HepG2 (cell line): ENCODE results near the gene TMEM214. TPM values are rescaled to one million over a fixed set of nuclear protein-coding genes. Genes with fewer than 3 reads are reported as not detected.

ENCODE experiments used
- EEA1 ChIP-seq: sonication (generic); formaldehyde crosslinking; IDR thresholded peaks from 2 replicates; pipeline ENCODE4 v1.5.1; 2020; ENCODE audit warnings: mild to moderate bottlenecking, missing genetic modification reagents, borderline replicate concordance
- ELF3 ChIP-seq: IDR thresholded peaks from 2 replicates; pipeline ENCODE4 v1.6.1; 2016; ENCODE audit warnings: missing genetic modification reagents, missing compliant biosample characterization
- FOSL1 ChIP-seq: sonication (generic); formaldehyde crosslinking; IDR thresholded peaks from 2 replicates; pipeline ENCODE4 v1.9.0; 2021; ENCODE audit warnings: missing genetic modification reagents, borderline replicate concordance
- FOXA1 ChIP-seq, 2 experiments: fragments of 450-650 bp in 1 of 2; sonication (generic) in 1 of 2; formaldehyde crosslinking in 1 of 2; IDR thresholded peaks; 2 replicates each; pipeline versions ENCODE4 v1.4.0 to v1.6.1; 2016 to 2020; ENCODE audit warnings: missing genetic modification reagents in 1 of 2
- GFI1 ChIP-seq: sonication (generic); formaldehyde crosslinking; IDR thresholded peaks from 2 replicates; pipeline ENCODE4 v1.5.0; 2020; ENCODE audit warnings: missing genetic modification reagents, mild to moderate bottlenecking, borderline replicate concordance
- HMG20A ChIP-seq: IDR thresholded peaks from 2 replicates; pipeline ENCODE4 v1.6.1; 2016; ENCODE audit warnings: borderline replicate concordance
- IRF2 ChIP-seq: IDR thresholded peaks from 2 replicates; pipeline ENCODE4 v1.6.1; 2018; ENCODE audit warnings: missing genetic modification reagents, missing compliant biosample characterization
- KAT8 ChIP-seq: IDR thresholded peaks from 2 replicates; pipeline ENCODE4 v1.6.1; 2016; ENCODE audit warnings: missing genetic modification reagents, missing compliant biosample characterization
- PATZ1 ChIP-seq: sonication (generic); formaldehyde crosslinking; IDR thresholded peaks from 2 replicates; pipeline ENCODE4 v1.4.0; 2020; ENCODE audit warnings: missing genetic modification reagents
- RAD21 ChIP-seq: fragments of 450-650 bp; formaldehyde crosslinking; IDR thresholded peaks from 2 replicates; pipeline ENCODE4 v1.5.0; 2020; ENCODE audit warnings: mild to moderate bottlenecking
- RARG ChIP-seq: sonication (generic); formaldehyde crosslinking; IDR thresholded peaks from 2 replicates; pipeline ENCODE4 v1.4.0; 2020; ENCODE audit warnings: low read depth, mild to moderate bottlenecking, missing genetic modification reagents
- SIX4 ChIP-seq: sonication (generic); formaldehyde crosslinking; IDR thresholded peaks from 2 replicates; pipeline ENCODE4 v1.4.0; 2020; ENCODE audit warnings: missing genetic modification reagents
- SMAD9 ChIP-seq: sonication (generic); formaldehyde crosslinking; IDR thresholded peaks from 2 replicates; pipeline ENCODE4 v1.5.1; 2020; ENCODE audit warnings: mild to moderate bottlenecking, missing genetic modification reagents
- SMYD3 ChIP-seq: sonication (generic); formaldehyde crosslinking; IDR thresholded peaks from 2 replicates; pipeline ENCODE4 v1.8.1; 2023; ENCODE audit warnings: mild to moderate bottlenecking, missing genetic modification reagents
- ZBTB1 ChIP-seq: sonication (generic); formaldehyde crosslinking; IDR thresholded peaks from 2 replicates; pipeline ENCODE4 v1.4.0; 2020; ENCODE audit warnings: missing genetic modification reagents, borderline replicate concordance
- ZFP1 ChIP-seq: IDR thresholded peaks from 2 replicates; pipeline ENCODE4 v1.6.1; 2016
- ZFP62 ChIP-seq: sonication (generic); formaldehyde crosslinking; IDR thresholded peaks from 2 replicates; pipeline ENCODE4 v1.4.0; 2020; ENCODE audit warnings: missing genetic modification reagents
- ZNF615 ChIP-seq: sonication (generic); formaldehyde crosslinking; IDR thresholded peaks from 2 replicates; pipeline ENCODE4 v1.5.0; 2020; ENCODE audit warnings: mild to moderate bottlenecking, missing genetic modification reagents, borderline replicate concordance
- ZNF891 ChIP-seq: sonication (generic); formaldehyde crosslinking; IDR thresholded peaks from 2 replicates; pipeline ENCODE4 v1.5.0; 2020; ENCODE audit warnings: mild to moderate bottlenecking, missing genetic modification reagents
- polyA plus RNA-seq, 8 experiments: library from polyadenylated mRNA; depleted of rRNA in 3 of 8; stranded (reverse) in 7 of 8; unstranded in 1 of 8; fragments of >200 nt; fragmentation: Illumina TruSeq in 4 of 8; extraction: Trizol in 4 of 8; gene quantifications; 2 replicates each; pipeline versions ENCODE4 v1.2.1 to v1.2.3, GENCODE V29; 2011 to 2016; ENCODE audit warnings: low read depth in 4 of 8, missing spikeins in 1 of 8, mixed read lengths in 1 of 8; ENCODE audit not compliant: insufficient read depth in 1 of 8
- total RNA-seq, 5 experiments: library from RNA; depleted of rRNA; stranded (reverse); fragments of >200 nt; fragmentation: Illumina TruSeq; extraction: Trizol; gene quantifications; 2 replicates each; pipeline ENCODE4 v1.2.3, GENCODE V29; 2016; ENCODE audit warnings: low read depth in 1 of 5
- TF ChIP-seq, protein P1 (sequence below): sonication (generic); formaldehyde crosslinking; IDR thresholded peaks from 2 replicates; pipeline ENCODE4 v1.4.0; 2020; ENCODE audit warnings: missing genetic modification reagents
- TF ChIP-seq, protein P2 (sequence below): sonication (generic); formaldehyde crosslinking; IDR thresholded peaks from 2 replicates; pipeline ENCODE4 v1.5.0; 2020; ENCODE audit warnings: missing genetic modification reagents
- TF ChIP-seq, protein P3 (sequence below): IDR thresholded peaks from 2 replicates; pipeline ENCODE4 v1.6.1; 2018; ENCODE audit warnings: missing genetic modification reagents

Gene TMEM214
- total and polyA plus RNA-seq, 2 of the 13 experiments (the other 11 are each of a cell fraction or from before 2014, with no cell fraction given): 58.3 to 132 TPM

GRCh38 chr2:27050281-27050995 lies 17.7 kb downstream of the TMEM214 start (continued):
- TF ChIP-seq, protein P1, sequence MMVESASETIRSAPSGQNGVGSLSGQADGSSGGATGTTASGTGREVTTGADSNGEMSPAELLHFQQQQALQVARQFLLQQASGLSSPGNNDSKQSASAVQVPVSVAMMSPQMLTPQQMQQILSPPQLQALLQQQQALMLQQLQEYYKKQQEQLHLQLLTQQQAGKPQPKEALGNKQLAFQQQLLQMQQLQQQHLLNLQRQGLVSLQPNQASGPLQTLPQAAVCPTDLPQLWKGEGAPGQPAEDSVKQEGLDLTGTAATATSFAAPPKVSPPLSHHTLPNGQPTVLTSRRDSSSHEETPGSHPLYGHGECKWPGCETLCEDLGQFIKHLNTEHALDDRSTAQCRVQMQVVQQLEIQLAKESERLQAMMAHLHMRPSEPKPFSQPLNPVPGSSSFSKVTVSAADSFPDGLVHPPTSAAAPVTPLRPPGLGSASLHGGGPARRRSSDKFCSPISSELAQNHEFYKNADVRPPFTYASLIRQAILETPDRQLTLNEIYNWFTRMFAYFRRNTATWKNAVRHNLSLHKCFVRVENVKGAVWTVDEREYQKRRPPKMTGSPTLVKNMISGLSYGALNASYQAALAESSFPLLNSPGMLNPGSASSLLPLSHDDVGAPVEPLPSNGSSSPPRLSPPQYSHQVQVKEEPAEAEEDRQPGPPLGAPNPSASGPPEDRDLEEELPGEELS (CRISPR knock-in tag): no peak; the same call in 1 of the 2 replicates
- TF ChIP-seq PATZ1 (CRISPR knock-in tag): peak; percentile 65
- peak; percentile 87; the same call in 1 of the 2 replicates for TF ChIP-seq ZFP62 (CRISPR knock-in tag)
- TF ChIP-seq ZNF891: peak; percentile 66; the same call in 1 of the 2 replicates
- TF ChIP-seq ZNF615 (CRISPR knock-in tag): peak; percentile 67
- 0 out of 2 replicates have a peak, but pooled peaks have one; percentile 44 for TF ChIP-seq SMAD9 (CRISPR knock-in tag)
- peak; percentile 8 for TF ChIP-seq ELF3
- TF ChIP-seq ZFP1: peak; percentile 59; the same call in 1 of the 2 replicates
- peak; percentile 17; the same call in 1 of the 2 replicates for TF ChIP-seq KAT8 (CRISPR knock-in tag)
- TF ChIP-seq GFI1 (CRISPR knock-in tag): peak; percentile 67
- peak; percentile 69; the same call in 1 of the 2 replicates for TF ChIP-seq SIX4 (CRISPR knock-in tag)
- TF ChIP-seq FOXA1 (IDR thresholded peaks at IDR 0.05): no peak
- peak; percentile 5; the same call in 1 of the 2 replicates for TF ChIP-seq FOXA1 (CRISPR knock-in tag; IDR thresholded peaks at IDR 0.05)
- TF ChIP-seq EEA1 (CRISPR knock-in tag): peak; percentile 74; the same call in 1 of the 2 replicates
- peak; percentile 46 for TF ChIP-seq IRF2 (CRISPR knock-in tag)
- TF ChIP-seq FOSL1: no peak
- peak; percentile 48 for TF ChIP-seq RAD21
- TF ChIP-seq, protein P2, sequence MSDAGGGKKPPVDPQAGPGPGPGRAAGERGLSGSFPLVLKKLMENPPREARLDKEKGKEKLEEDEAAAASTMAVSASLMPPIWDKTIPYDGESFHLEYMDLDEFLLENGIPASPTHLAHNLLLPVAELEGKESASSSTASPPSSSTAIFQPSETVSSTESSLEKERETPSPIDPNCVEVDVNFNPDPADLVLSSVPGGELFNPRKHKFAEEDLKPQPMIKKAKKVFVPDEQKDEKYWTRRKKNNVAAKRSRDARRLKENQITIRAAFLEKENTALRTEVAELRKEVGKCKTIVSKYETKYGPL (CRISPR knock-in tag): no peak
- peak; percentile 49; the same call in 1 of the 2 replicates for TF ChIP-seq SMYD3 (CRISPR knock-in tag)
- TF ChIP-seq, protein P3, sequence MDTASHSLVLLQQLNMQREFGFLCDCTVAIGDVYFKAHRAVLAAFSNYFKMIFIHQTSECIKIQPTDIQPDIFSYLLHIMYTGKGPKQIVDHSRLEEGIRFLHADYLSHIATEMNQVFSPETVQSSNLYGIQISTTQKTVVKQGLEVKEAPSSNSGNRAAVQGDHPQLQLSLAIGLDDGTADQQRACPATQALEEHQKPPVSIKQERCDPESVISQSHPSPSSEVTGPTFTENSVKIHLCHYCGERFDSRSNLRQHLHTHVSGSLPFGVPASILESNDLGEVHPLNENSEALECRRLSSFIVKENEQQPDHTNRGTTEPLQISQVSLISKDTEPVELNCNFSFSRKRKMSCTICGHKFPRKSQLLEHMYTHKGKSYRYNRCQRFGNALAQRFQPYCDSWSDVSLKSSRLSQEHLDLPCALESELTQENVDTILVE: peak; percentile 54; the same call in 1 of the 2 replicates
- no peak for TF ChIP-seq HMG20A (CRISPR knock-in tag)
- TF ChIP-seq RARG (CRISPR knock-in tag): 0 out of 2 replicates have a peak, but pooled peaks have one; percentile 59
- TF ChIP-seq ZBTB1 (CRISPR knock-in tag): no peak
